H9 (cell line): Measurements from ENCODE around the gene BMERB1. TPM values are rescaled to one million over a fixed set of nuclear protein-coding genes. Genes with fewer than 3 reads are reported as not detected.

Experiments
- DNase-seq: peaks from one replicate; pipeline ENCODE4 v3.0.0-alpha.2; 2017
- H2AFZ ChIP-seq: one replicate; pipeline ENCODE4 v1.6.1; 2013; ENCODE audit warnings: mild to moderate bottlenecking, low read length, control low read depth, moderate library complexity
- H2AK5ac ChIP-seq: 2 replicates; pipeline ENCODE4 v1.6.1; 2013; ENCODE audit warnings: low read length, control low read depth, mixed read lengths; ENCODE audit not compliant: insufficient read length
- H2BK120ac ChIP-seq: one replicate; pipeline ENCODE4 v1.6.1; 2013; ENCODE audit warnings: low read depth, mild to moderate bottlenecking, low read length, control low read depth, inconsistent platforms; ENCODE audit not compliant: poor library complexity, severe bottlenecking
- H2BK12ac ChIP-seq: 2 replicates; pipeline ENCODE4 v1.6.1; 2013; ENCODE audit warnings: low read length, control low read depth, mixed read lengths, low read depth; ENCODE audit not compliant: insufficient read length
- H2BK15ac ChIP-seq: 2 replicates; pipeline ENCODE4 v1.6.1; 2013; ENCODE audit warnings: low read depth, low read length, control low read depth
- H2BK20ac ChIP-seq: one replicate; pipeline ENCODE4 v1.6.1; 2013; ENCODE audit warnings: low read depth, mild to moderate bottlenecking, low read length, control low read depth, inconsistent platforms; ENCODE audit not compliant: poor library complexity, severe bottlenecking
- H2BK5ac ChIP-seq: 2 replicates; pipeline ENCODE4 v1.6.1; 2013; ENCODE audit warnings: low read length, control low read depth, mixed read lengths; ENCODE audit not compliant: insufficient read length
- H3K14ac ChIP-seq: 2 replicates; pipeline ENCODE4 v1.6.1; 2013; ENCODE audit warnings: low read length, control low read depth; ENCODE audit not compliant: insufficient read depth
- H3K18ac ChIP-seq: 2 replicates; pipeline ENCODE4 v1.6.1; 2013; ENCODE audit warnings: low read depth, mild to moderate bottlenecking, mixed read lengths, low read length, control low read depth; ENCODE audit not compliant: insufficient read length
- H3K23ac ChIP-seq: 2 replicates; pipeline ENCODE4 v1.6.1; 2013; ENCODE audit warnings: low read length, control low read depth, mixed read lengths, low read depth; ENCODE audit not compliant: insufficient read length
- H3K23me2 ChIP-seq: 2 replicates; pipeline ENCODE4 v1.6.1; 2013; ENCODE audit warnings: low read depth, mild to moderate bottlenecking, mixed read lengths, low read length, control low read depth; ENCODE audit not compliant: insufficient read length, poor library complexity, severe bottlenecking
- H3K27ac ChIP-seq: 2 replicates; pipeline ENCODE4 v1.5.1; 2013; ENCODE audit warnings: low read length, control low read depth, mixed read lengths, low read depth; ENCODE audit not compliant: insufficient read length
- H3K27me3 ChIP-seq: 2 replicates; pipeline ENCODE4 v1.6.1; 2013; ENCODE audit warnings: low read length, control low read depth, inconsistent platforms; ENCODE audit not compliant: insufficient read depth
- H3K4ac ChIP-seq: 2 replicates; pipeline ENCODE4 v1.6.1; 2013; ENCODE audit warnings: low read depth, mild to moderate bottlenecking, control low read depth, inconsistent platforms, low read length, moderate library complexity
- H3K4me1 ChIP-seq: 2 replicates; pipeline ENCODE4 v1.6.1; 2013; ENCODE audit warnings: low read length, control low read depth, inconsistent platforms; ENCODE audit not compliant: insufficient read depth
- H3K4me2 ChIP-seq: 2 replicates; pipeline ENCODE4 v1.6.1; 2013; ENCODE audit warnings: low read length, control low read depth, mixed read lengths; ENCODE audit not compliant: insufficient read length, insufficient read depth
- H3K56ac ChIP-seq: 2 replicates; pipeline ENCODE4 v1.6.1; 2013; ENCODE audit warnings: low read depth, mild to moderate bottlenecking, mixed read lengths, low read length, control low read depth; ENCODE audit not compliant: insufficient read length
- H3K79me1 ChIP-seq: 2 replicates; pipeline ENCODE4 v1.6.1; 2013; ENCODE audit warnings: low read depth, mild to moderate bottlenecking, moderate library complexity, low read length, control low read depth, inconsistent platforms; ENCODE audit not compliant: insufficient read depth, poor library complexity, severe bottlenecking
- H3K79me2 ChIP-seq: 2 replicates; pipeline ENCODE4 v1.6.1; 2013; ENCODE audit warnings: low read length, control low read depth, inconsistent platforms; ENCODE audit not compliant: insufficient read depth
- H3K9ac ChIP-seq: 2 replicates; pipeline ENCODE4 v1.6.1; 2013; ENCODE audit warnings: low read length, control low read depth, mixed read lengths; ENCODE audit not compliant: insufficient read length; ENCODE audit errors: extremely low read depth
- H3K9me3 ChIP-seq: one replicate; pipeline ENCODE4 v1.6.1; 2013; ENCODE audit warnings: low read depth, low read length, inconsistent platforms; ENCODE audit not compliant: control insufficient read depth
- H3T11ph ChIP-seq: one replicate; pipeline ENCODE4 v1.6.1; 2013; ENCODE audit warnings: mild to moderate bottlenecking, low read length, control low read depth, inconsistent platforms
- H4K20me1 ChIP-seq: one replicate; pipeline ENCODE4 v1.6.1; 2013; ENCODE audit not compliant: control insufficient read depth, insufficient read length, insufficient read depth
- H4K5ac ChIP-seq: 2 replicates; pipeline ENCODE4 v1.6.1; 2013; ENCODE audit warnings: low read depth, mild to moderate bottlenecking, mixed read lengths, low read length, control low read depth; ENCODE audit not compliant: insufficient read length
- H4K8ac ChIP-seq: replicated peaks from 2 replicates; pipeline ENCODE4 v1.6.1; 2013; ENCODE audit warnings: low read length, control low read depth, mixed read lengths, low read depth; ENCODE audit not compliant: insufficient read length
- H4K91ac ChIP-seq: 2 replicates; pipeline ENCODE4 v1.6.1; 2013; ENCODE audit warnings: low read depth, mild to moderate bottlenecking, moderate library complexity, mixed read lengths, low read length, control low read depth; ENCODE audit not compliant: insufficient read length
- H3K27ac Mint-ChIP-seq, 3 experiments: 2 replicates in 2 of 3; 3 replicates in 1 of 3; pipeline ENCODE4 v1.8.0; 2020 to 2021; ENCODE audit warnings: mixed read lengths in 3 of 3, mild to moderate bottlenecking in 1 of 3, moderate library complexity in 1 of 3
- H3K27me3 Mint-ChIP-seq: 2 replicates; pipeline ENCODE4 v1.8.0; 2021; ENCODE audit warnings: low read depth, mild to moderate bottlenecking, moderate library complexity, mixed read lengths
- H3K36me3 Mint-ChIP-seq, 3 experiments: 2 replicates in 2 of 3; 3 replicates in 1 of 3; pipeline ENCODE4 v1.8.0; 2020 to 2021; ENCODE audit warnings: low read depth in 3 of 3, mixed read lengths in 3 of 3; ENCODE audit not compliant: insufficient read depth in 1 of 3
- H3K4me1 Mint-ChIP-seq, 2 experiments: 2 replicates each; pipeline ENCODE4 v1.8.0; 2020; ENCODE audit warnings: mixed read lengths in 2 of 2
- H3K4me3 Mint-ChIP-seq, 2 experiments: 2 replicates in 1 of 2; 3 replicates in 1 of 2; pipeline ENCODE4 v1.8.0; 2020 to 2021; ENCODE audit warnings: mild to moderate bottlenecking in 2 of 2, mixed read lengths in 2 of 2, moderate library complexity in 1 of 2
- H3K9me3 Mint-ChIP-seq, 2 experiments: 2 replicates in 1 of 2; 3 replicates in 1 of 2; pipeline ENCODE4 v1.8.0; 2020; ENCODE audit warnings: mild to moderate bottlenecking in 2 of 2, mixed read lengths in 2 of 2, moderate library complexity in 1 of 2
- CTCF ChIP-seq: fragments of 200-600 bp; sonication (generic); conservative IDR thresholded peaks from 3 replicates; pipeline ENCODE4 v1.8.0; 2021; ENCODE audit warnings: antibody characterized with exemption, mild to moderate bottlenecking
- WGBS: extraction: QIAGEN DNeasy Blood & Tissue Kit; methylation state at CpG from one replicate; pipeline ENCODE4 v1.1.7; 2013; ENCODE audit warnings: missing lambda C conversion rate, low lambda C conversion rate, mixed read lengths; ENCODE audit not compliant: insufficient read length; ENCODE audit errors: extremely low coverage; 5-methylcytosine and 5-hydroxymethylcytosine counted together
- total RNA-seq: library from RNA; stranded (reverse); gene quantifications from 2 replicates; pipeline ENCODE4 v1.2.1, GENCODE V29; 2021

The BMERB1 gene
- total RNA-seq, 1 experiment from 2014 or later = 19.5 TPM

GRCh38 chr16:15502041-15502725, 67.8 kb downstream of the BMERB1 start:
- Histone ChIP-seq H3K27me3 (no peaks in the 10 kb centered on the region), H2AK5ac (no peak overlapping the region), H3T11ph (no peak overlapping the region), H3K56ac (no peak overlapping the region), H2AFZ (no peak overlapping the region), H2BK12ac (no peak overlapping the region), H3K79me1 (no peaks in the 10 kb centered on the region), H4K5ac (no peak overlapping the region), H3K9ac (no peak overlapping the region), H3K4me1 (no peaks in the 10 kb centered on the region), H3K4ac (no peak overlapping the region), H3K27ac (no peak overlapping the region), H3K4me2 (no peak overlapping the region), H3K9me3 (no peaks in the 10 kb centered on the region), H3K14ac (peak overlapping the region; percentile 29; the same call in 1 of the 2 replicates), H4K91ac (no peak overlapping the region), H2BK5ac (no peak overlapping the region), H2BK20ac (peak overlapping the region; percentile 51), H4K8ac (no peak overlapping the region), H3K23ac (no peak overlapping the region), H2BK120ac (no peak overlapping the region), H3K23me2 (no peaks in the 10 kb centered on the region), H3K18ac (no peak overlapping the region), H2BK15ac (no peak overlapping the region), H3K79me2 (no peaks in the 10 kb centered on the region), H4K20me1 (no peaks in the 10 kb centered on the region)
- H3K9me3 Mint-ChIP-seq = no peaks in the 10 kb centered on the region
- peak overlapping the region in 1 of 3 experiments; percentile 69; a peak in 1 of 7 replicates for H3K27ac Mint-ChIP-seq
- H3K27me3 Mint-ChIP-seq = no peaks in the 10 kb centered on the region
- DNase-seq = no peak
- TF ChIP-seq CTCF = no peak
- WGBS = no CpG with 5 or more reads among the region's 26 CpGs
- peaks cover 0 to 5% (median 0%) of the 10 kb centered on the region in 3 experiments; a peak in 1 of 7 replicates for H3K36me3 Mint-ChIP-seq
- H3K4me1 Mint-ChIP-seq = peaks cover 38 to 43% of the 10 kb centered on the region in 2 experiments
- H3K4me3 Mint-ChIP-seq = no peak overlapping the region
